Panc1 (cell line): Measurements from ENCODE around the gene TOP1.

Source experiments
- POLR2AphosphoS5 ChIP-seq: IDR thresholded peaks from 2 replicates; pipeline ENCODE4 v1.6.1; 2012; ENCODE audit warnings: mild to moderate bottlenecking, low read depth, low read length, moderate library complexity
- REST ChIP-seq, 2 experiments: IDR thresholded peaks; 2 replicates each; pipeline ENCODE4 v1.6.1; 2011 to 2012; ENCODE audit warnings: low read depth in 2 of 2, control low read depth in 1 of 2, low read length in 1 of 2, mild to moderate bottlenecking in 1 of 2, moderate library complexity in 1 of 2; ENCODE audit not compliant: insufficient read depth in 1 of 2
- SIN3A ChIP-seq: IDR thresholded peaks from 2 replicates; pipeline ENCODE4 v1.6.1; 2012; ENCODE audit warnings: low read depth, mild to moderate bottlenecking, low read length, moderate library complexity, borderline replicate concordance; ENCODE audit not compliant: insufficient read depth
- TCF7L2 ChIP-seq: IDR thresholded peaks from 2 replicates; pipeline ENCODE4 v1.6.1; 2011; ENCODE audit warnings: mild to moderate bottlenecking, low read depth, low read length, inconsistent platforms
- TF ChIP-seq, protein P1 (sequence below): fragments of 450-650 bp; IDR thresholded peaks from 2 replicates; pipeline ENCODE4 v1.5.1; 2017; ENCODE audit warnings: mild to moderate bottlenecking

- TF ChIP-seq, protein P1, sequence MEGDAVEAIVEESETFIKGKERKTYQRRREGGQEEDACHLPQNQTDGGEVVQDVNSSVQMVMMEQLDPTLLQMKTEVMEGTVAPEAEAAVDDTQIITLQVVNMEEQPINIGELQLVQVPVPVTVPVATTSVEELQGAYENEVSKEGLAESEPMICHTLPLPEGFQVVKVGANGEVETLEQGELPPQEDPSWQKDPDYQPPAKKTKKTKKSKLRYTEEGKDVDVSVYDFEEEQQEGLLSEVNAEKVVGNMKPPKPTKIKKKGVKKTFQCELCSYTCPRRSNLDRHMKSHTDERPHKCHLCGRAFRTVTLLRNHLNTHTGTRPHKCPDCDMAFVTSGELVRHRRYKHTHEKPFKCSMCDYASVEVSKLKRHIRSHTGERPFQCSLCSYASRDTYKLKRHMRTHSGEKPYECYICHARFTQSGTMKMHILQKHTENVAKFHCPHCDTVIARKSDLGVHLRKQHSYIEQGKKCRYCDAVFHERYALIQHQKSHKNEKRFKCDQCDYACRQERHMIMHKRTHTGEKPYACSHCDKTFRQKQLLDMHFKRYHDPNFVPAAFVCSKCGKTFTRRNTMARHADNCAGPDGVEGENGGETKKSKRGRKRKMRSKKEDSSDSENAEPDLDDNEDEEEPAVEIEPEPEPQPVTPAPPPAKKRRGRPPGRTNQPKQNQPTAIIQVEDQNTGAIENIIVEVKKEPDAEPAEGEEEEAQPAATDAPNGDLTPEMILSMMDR = no peak
- no peak for TF ChIP-seq TCF7L2
- no peak for TF ChIP-seq SIN3A
- TF ChIP-seq POLR2AphosphoS5 = no peak
- no peak for TF ChIP-seq REST (IDR thresholded peaks at IDR 0.05; ENCODE audit: insufficient read depth in 1 of 2, low read depth in 2 of 2, low read length in 1 of 2)
These were observed 29.5 kb downstream of the TOP1 start for GRCh38 chr20:41057999-41058673.
